Forelimb muscle (tissue), 1 donor: Measurements from ENCODE around the gene NLGN1. TPM values are rescaled to one million over a fixed set of nuclear protein-coding genes. Genes with fewer than 3 reads are reported as not detected.

Source experiments
- DNase-seq: peaks from one replicate; pipeline ENCODE4 v3.0.0-alpha.2; 2013; ENCODE audit warnings: low read depth
- polyA plus RNA-seq: library from polyadenylated mRNA; unstranded; fragments of 120-200 nt; gene quantifications from one replicate; pipeline ENCODE4 v1.2.1, GENCODE V29; 2013; ENCODE audit not compliant: insufficient read length

The NLGN1 gene
- polyA plus RNA-seq, 1 donor = 1.5 TPM

DNA sequence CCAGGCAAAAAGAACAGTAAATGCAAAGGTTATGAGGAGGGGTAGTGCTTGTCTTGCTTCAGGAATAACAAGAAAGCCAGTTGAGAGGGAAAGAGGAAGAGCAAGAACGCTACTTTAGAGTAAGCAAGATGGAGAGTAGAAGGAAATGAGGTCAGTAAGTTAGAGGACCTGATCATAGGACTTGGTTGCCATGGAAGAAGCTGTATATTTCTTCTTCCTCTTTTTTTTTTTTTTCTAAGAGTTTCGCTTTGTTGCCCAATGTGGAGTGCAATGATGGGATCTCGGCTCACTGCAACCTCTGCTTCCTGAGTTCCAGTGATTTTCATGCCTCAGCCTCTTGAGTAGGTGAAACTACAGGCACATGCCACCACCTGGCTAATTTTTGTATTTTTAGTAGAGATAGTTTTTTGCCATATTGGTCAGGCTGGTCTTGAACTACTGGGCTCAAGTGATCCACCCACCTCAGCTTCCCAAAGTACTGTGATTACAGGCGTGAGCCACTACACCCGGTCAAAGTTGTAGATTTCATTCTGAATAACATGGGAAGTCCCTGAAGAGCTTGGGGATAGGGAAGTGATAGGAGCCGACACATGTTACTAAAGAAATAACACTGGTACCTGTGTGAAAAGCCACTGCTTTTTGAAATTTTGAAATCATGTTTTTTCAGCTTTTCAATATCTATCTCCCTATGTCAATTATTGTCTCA, 933.7 kb downstream of the NLGN1 start:
- DNase-seq = no peak

DNA sequence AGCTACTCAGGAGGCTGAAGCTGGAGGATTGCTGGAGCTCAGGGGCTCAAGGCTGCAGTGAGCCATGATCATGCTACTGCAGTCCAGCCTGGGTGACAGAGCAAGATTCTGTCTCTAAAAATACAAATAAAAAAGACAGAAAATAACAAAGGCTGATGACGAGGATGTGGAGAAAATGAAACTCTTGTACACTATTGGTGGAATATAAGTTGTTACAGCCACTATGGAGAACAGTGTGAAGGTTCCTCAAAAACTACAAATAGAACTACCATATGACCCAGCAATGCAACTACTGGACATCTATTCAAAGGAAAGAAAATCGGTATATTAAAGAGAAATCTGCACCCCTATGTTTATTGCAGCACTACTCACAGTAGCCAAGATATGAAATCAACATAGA, 934.8 kb downstream of the NLGN1 start:
- DNase-seq = no peak

DNA sequence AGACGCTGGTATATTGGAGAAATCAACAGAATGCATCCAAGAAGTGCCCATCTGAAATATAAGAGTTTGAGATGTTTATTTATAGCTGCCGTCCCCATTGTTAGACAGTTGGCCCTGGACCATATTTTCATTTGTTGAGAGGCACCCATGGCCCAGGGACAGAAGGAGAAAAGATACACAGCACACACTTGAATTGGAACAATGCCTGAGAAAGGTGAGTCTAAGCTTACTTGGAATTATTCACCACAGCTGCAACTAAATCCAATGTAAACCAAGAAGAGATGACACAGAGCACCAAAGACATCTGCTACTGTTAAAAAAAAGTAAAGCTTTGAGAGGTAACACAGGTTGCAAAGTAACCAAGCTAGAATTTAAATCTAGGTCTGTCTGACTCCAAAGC, 936.1 kb downstream of the NLGN1 start:
- no peak for DNase-seq

DNA sequence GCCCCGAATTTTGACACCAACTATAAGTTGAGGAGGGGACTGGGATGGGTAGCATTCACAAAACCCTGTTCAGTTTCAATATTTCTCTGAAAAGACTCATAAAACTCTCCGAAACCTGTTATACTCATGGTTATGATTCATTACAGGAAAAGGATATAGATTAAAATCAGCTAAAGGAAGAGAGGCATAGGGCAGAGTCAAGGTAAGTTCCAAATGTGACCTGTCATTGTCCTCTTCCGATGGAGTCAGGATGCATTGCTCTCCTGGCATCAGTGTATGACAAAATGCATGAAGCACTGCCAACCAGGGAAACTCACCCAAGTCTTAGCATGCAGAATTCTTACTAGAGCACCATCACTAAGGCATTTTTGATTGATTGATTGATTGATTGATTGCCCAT, 936.6 kb downstream of the NLGN1 start:
- DNase-seq = no peak

DNA sequence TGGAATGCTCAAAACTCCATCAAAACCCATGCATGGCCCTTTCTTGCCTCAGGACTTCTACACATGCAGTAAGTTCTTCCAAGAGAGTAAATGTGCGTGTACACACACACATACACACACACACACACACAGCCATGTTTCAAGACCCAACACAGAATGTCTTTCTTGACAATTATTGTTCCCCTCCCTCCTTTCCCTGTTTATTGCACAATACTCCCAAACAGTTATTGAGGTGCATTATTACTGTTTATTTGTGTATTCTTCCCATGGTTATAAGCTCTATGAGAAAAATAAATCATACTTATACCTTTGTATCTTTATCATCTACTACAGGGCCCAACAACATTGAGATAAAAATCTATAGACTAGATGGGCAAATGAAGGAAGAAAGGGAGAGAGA, 937.8 kb downstream of the NLGN1 start:
- no peak for DNase-seq

DNA sequence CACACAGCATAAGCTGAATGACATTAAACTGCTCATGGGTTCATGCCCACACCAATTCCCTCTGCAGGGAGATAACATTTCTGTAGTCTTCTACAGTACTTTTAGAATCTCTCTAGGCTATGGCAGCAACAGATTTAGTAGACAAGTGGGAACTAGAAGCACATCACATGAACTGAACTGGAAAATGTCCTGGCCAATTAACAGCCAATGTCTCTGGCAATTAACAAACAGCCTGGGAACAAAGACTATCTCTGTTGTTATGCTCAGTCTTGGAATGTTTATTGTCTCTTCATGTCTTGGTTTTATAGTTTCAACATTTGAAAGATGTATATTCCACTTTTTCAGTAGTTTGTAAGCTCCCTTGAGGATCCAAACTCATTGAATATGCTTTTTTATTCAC, 938.4 kb downstream of the NLGN1 start:
- DNase-seq = no peak
